Activated CD8-positive, alpha-beta memory T cell treated with anti-CD3 and anti-CD28 coated beads, Interleukin-2, amount 50 U/mL, for 1 hour (primary cell): ENCODE data around the gene HIF3A.
A peak's percentile ranks its signal among the peaks of the same experiment; 100 is the strongest.
"Not testable (repeated sequence)": the region's sequence is repeated elsewhere in the genome, so short reads cannot be mapped to it uniquely, and the experiment has no call there.

Experiments
- DNase-seq: peaks from one replicate; pipeline ENCODE4 v3.0.0-alpha.2; 2020; ENCODE audit errors: extremely low read depth

Gene HIF3A

DNA sequence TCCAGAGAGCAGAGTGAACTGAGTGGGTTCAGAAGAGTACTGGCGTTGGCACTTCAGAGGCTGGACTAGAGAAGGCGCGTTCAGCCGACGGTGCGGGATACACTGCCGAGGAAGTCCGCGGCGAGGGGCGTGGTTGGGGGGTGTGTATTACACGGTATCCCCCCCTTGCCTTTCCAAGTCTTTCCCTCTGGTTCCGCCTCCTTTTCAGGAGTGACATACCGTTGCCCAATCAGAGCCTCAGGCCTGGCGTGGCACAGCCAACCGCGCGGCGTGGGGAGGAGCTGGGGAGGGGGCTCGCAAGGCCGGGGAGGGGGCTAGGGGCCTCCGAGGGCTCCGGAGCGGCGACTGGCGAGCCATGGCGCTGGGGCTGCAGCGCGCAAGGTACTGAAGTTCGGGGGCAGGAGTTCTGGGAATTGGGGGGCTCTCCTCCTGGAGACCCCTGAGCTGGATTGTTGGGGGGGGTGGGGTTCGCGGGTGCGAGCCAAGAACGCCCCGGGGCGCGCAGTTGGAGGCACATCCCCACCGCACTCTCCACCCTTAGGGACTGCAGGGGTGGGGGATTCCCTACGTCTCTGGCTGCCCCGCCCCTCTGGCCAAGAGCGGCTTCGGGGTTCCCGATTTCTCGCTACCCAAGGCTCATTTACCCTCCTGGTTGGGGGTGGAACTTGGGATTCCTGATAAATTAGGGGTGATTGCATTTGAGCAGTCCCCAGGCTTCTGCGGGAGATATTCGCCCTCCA, at the start of gene HIF3A:
TSS of gene HIF3A (plus strand) at position 321 of the 740 bp plus-strand sequence. CDS start at position 356, 35 bp downstream.
- DNase-seq: no peak

DNA sequence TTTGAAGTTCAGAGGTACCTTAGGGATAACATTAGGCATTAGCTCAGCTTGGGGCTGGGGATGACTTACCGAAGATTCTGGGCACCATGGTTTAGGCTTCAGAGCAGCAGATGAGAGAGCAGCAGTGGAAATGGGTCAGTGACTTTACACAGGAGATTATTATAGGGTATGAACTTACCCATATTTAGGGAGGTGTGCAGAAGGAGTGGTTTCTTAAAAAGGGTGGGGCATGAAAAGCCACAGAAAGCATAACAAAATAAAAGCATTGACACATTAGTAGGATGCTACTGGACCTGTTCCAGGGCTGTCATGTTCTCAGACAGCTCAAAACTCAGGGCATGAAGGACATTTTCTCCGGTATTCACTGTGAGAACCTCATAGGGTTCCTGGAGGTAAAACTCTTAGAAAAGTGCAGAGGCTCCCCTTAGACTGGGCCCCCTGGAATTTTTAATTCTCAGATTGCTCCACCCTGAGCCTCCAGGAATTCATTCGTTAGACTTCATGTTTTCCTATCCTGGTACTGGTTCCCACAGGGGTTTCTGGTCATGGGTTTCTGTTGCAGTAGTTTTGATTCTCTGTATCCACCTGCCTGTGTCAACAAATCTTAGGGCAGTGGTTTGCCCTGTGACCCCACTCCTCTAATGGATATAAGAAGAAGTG, 46.6 kb upstream of the HIF3A start:
- DNase-seq: no peak

DNA sequence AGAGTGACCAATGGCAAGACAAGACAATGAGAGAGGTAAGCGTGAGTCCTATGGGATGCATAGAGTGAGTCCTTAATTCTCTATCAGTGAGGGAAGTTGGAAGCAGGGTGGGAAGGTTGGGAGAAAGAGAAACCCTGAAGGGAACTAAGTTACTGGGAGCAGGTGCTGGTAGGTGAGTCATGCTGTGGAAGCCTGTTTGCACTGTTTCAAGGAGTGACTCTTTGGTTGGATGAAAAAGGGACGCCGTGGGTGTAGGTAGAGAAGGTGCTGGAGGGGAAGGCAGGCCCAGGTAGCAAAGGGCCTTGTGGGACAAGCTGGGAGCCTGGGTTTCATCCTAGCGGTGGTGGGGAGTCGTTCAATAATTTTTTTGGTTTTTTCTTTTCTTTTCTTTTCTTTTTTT, 45.4 kb upstream of the HIF3A start:
- no peak for DNase-seq

DNA sequence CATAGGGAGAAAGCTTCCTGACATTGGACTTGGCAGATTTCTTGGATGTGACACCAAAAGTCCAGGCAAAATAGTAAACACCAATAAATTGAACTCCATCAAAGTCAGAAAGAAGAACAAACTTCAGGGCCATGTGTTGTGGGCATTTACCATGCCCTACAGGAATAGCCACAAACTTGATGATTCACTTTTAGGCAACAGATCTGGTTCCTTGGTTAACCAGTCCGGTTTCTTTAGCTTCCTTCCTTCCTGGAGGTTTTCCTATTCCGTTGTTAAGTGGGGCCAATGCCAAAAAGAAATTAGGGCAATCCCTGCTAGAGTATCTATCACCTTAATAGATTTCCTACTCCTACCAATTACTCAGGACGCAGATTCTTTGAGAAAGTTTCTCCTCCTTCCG, 42.1 kb upstream of the HIF3A start:
- no peak for DNase-seq

DNA sequence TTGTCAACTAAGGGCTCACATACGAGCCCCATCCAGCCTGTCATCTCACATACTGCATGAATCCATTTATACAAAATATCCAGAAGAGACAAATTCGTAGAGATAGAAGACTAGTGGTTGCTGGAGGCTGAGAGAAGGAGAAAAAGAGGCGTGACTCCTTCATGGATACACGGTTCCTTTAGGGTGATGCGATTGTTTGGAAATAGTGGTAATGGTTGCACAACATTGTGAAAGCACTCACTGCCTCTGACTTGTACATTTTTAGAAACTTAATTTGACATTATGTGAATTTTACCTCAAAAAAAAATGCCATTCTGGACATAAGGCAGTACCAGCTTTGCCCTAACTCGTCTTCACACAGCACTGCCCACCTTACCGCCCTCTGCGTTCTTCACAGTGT, 40.0 kb upstream of the HIF3A start:
- no peak for DNase-seq

DNA sequence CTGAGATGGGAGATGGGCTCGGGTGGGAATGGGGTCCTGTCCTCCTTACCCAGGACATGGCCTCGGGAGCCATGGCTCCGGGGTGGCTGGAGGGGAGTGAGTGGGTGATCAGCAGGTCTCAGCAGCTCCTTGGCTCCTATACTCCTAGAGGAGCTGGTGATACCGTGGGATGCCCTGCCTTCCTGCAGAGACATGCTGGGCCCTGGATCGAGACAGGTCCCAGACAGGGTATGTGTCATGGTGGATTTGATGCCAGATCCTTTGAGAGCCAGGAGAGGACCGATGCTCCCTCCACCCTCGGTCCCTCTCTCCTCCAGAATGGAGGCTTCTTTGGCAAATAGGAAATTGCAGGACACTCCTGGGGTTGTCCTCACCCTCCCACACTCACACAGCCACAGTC, 35.3 kb upstream of the HIF3A start:
- DNase-seq: not testable (repeated sequence)

DNA sequence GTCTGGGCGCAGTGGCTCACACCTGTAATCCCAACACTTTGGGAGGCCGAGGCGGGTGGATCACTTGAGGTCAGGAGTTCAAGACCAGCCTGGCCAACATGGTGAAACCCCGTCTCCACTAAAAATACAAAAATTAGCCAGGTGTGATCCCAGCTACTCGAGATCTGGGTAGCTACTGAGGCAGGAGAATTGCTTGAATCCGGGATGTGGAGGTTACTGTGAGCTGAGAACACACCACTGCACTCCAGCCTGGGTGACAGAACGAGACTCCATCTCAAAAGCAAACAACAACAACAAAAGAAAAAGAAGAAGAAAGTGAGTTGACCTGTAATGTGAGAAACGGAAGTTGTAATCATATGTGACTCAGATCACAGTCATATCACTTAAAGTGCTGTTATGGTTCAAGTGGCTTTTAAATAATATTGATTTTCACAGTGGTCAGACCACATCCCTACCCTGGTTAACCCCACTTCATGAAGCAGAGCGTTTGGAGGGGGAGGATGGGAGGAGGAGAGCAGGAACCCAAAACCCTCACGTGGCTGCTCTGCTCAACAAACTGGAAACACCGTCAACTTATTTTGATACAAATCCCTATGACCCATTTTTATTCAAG, 34.1 kb upstream of the HIF3A start:
- DNase-seq: peak; percentile 21

DNA sequence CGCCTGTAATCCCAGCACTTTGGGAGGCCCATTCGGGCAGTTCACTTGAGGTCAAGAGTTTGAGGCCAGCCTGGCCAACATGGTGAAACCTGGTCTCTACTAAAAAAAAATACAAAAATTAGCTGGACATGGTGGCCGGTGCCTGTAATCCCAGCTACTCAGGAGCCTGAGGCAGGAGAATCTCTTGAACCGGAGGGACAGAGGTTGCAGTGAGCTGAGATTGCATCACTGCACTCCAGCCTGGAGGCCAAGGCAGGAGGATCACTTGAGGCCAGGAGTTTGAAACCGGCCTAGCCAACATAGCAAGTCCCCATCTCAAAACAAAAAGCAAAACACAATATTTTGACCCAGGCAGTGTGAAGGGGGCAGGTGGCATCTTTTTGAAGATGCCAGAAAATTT, 32.0 kb upstream of the HIF3A start:
- not testable (repeated sequence) for DNase-seq

DNA sequence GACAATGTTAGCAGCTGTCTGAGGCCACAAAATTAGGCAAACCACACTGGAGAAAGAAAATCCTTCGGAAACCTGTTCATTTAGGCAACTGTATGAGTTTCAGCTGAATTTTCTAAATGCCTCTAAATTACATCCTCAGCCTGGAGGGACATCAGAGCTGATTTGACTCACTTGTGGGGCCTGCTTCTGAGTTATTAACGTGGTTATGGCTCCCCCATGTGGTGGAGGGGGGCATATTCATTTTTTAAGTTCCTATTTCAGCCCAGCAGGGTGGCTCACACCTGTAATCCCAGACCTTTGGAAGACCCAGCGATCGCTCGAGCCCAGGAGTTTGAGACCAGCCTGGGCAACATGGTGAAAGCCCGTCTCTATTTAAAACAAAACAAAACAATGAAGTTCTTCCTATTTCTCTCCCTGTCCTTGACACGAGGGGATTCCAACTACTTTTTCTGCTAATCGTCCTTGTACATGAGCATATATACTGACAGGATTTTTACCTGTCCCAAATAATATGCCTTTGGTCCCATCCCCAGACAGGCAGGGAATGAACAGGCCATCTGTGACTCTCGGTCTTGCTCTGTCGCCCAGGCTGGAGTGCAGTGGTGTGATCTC, 31.5 kb upstream of the HIF3A start:
- peak; percentile 39 for DNase-seq

DNA sequence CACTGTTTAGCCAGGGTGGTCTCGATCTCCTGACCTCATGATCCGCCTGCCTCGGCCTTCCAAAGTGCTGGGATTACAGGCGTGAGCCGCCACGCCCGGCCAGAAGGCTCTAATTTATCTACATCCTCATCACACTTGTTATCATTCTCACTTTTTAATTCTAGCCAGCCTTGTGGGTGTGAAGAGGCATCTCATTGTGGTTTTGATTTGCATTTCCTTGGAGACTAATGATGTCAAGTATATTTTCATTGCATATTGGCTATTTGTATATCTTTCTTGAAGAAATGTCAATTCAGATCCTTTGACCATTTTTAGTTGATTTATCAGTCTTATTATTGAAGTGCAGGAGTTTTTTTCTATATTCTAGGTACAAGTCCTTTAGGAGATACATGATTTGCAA, 27.7 kb upstream of the HIF3A start:
- no peak for DNase-seq

DNA sequence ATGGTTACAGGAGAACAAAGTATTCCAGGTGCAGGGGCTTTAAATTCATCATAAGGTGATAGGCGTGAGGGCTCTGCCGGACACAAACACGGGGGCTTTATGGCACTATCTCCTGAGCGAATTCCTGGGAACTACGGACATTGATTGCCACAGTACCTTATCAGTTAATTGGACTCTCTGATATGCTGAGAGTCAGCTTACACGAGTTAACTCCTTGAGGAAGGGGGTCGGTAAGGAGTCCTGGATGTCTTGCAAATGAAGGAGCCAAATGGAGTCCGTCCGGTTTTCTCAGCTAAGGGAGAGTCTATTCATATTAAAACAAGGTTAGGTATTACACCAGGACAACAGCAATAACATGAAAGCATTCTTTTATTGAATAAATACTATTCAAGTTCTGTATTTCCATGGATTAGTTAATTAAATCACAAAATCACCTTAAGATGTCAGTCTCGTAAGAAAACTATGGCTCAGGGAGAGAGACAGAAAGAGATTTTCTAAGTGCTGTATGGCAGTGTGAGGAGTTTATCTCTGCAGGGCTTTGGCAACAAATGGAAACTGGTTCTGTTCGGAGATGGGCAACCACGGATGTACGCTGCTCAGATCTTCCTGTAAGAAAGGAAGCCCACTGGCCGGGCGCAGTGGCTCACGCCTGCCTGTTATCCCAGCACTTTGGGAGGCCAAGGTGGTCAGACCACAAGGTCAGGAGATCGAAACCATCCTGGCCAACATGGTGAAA, 26.2 kb upstream of the HIF3A start:
- DNase-seq: no peak

DNA sequence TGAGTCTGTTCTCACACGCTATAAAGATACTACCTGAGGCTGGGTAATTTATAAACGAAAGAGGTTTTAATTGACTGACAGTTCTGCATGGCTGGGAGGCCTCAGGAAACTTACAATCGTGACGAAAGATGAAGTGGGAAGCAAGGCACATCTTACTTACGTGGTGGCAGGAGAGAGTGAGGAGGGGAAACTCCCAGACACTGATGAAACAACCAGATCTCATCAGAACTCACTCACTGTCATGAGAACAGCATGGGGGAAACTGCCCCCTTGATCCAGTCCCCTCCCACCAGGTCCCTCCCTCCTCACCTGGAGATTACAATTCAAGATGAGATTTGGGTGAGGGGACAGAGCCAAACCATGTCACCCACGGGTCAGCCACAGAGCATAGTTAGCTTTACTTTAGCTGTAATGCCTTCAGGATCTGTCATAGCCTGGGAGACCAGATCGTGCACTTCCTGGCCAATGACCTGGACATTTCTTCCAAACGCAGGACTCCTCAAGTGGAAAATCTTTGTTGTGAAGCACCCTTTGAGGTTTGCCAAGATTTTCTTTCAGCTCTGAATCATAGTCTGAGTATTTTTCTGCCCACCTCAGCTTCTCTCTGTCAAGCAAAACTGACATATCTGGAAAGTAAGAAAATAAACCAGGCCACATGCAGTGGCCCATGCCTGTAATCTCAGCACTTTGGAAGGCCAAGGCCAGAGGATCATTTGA, 25.2 kb upstream of the HIF3A start:
- DNase-seq: no peak

DNA sequence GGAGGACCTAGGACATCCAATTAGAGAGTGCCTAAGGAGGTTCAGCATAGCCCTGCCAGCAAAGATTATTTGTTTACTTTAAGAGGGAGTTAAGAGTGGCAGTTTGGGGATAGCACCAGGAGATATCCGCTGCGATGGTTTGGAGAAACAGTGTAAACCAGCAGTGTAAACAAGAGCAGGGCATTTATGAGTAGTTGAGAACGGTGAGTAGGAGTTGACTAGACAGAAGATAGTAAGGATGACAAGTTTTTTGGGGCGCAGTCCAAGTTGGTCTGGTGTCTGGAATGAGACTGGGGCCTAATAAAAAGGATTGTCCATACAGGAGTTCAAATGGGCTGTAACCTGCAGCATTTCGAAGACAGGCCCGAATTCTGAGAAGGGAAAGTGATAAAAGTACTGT, 22.9 kb upstream of the HIF3A start:
- DNase-seq: not testable (repeated sequence)

DNA sequence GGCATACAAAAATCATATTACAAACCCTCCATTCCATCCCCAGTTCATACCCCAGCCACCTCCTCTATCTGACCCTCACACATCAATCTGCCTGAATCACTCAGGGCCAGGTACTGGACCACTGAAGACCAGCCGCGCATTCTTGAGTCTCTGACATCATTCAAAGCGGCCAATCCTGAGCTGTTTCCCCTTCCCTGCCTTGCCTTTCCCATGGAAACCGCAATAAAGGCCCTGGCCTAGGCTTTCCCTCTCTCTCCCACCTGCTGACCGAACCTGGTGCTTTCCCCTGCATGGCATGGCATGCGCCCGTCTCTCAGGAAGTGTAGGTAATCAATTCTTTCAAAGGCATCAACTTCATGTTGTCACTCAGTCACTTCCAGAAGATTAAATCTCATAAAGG, 17.7 kb upstream of the HIF3A start:
- DNase-seq: no peak

DNA sequence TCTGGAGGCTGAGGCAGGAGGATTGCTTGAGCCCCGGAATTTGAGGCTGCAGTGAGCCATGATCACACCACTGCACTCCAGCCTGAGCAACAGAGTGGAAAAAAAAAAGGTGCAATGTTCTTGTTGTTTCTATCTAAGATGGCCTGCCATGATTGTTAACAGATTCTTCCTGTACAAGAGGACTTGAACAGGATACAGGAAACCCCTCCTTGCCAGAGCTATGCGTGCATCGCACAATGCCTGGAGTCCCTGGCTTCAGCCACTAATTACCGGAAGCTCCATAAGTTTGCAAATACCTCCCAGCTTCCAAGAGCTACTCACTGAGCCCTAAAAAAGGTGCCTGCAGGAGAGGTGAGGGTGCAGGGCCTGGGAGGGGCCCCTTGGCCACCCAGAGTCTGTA, 13.1 kb upstream of the HIF3A start:
- no peak for DNase-seq

DNA sequence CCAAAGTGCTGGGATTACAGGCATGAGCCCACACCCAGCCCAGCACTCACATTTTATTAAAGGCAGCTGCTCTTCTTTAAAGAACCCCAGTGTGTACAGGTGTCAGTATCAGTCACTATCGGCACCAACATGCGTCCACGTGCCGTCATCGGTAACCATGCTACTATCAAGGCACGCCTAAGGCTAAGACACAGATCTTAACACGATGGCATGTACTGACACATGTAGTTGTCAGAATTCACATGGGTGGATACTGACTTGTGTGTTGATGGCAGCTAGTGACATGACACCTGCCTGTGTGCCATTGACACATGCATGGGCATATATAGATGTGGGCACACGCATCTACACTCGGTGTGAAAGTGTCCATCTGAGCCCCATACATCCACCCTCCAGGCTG, 12.2 kb upstream of the HIF3A start:
- no peak for DNase-seq

DNA sequence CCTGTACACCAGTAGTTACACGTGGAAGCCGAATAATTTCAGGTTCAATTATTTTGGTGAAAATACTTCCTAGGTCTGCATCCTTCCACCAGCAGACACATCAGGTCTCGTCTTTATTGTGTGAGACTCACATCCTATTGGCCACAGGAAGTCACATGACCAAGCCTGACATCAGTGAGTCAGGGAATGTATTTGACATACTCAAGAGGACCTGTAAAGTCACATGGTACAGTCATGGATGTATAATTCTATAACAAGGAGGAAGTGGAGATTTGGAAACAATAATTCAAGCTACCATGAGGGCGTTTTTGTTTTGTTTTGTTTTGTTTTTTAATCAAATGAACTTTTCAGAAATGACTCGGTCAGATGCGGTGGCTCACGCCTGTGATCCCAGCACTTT, 9.3 kb upstream of the HIF3A start:
- no peak for DNase-seq

DNA sequence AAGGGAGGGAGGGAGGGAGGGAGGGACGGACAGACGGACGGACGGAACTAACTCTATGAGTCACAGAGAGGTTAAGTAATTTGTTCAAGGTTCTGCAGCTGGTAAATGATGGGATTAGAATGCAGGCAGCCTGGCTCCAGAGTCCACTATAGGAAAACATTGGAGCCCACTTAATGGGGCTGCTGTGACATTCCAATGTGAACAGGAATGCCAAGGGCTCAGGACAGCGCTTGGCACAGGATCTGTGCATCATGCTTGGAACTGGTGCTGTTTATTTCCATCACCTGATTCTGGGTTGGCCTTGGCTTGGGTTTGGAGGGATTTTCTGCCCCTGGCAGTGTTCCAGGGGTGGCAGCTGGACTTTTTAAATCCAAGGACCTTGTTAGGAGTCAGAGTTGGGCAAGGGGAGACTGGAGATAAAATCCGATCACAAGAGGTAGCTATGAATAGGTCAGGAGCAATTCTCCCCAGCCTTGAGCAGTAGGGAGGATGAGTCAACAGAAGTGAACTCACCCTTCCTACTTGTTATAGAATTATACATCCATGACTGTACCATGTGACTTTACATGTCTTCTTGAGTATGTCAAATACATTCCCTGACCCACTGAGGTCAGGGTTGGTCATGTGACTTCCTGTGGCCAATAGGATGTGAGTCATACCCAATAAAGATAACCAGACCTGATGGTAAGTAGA, 7.8 kb upstream of the HIF3A start:
- no peak for DNase-seq

DNA sequence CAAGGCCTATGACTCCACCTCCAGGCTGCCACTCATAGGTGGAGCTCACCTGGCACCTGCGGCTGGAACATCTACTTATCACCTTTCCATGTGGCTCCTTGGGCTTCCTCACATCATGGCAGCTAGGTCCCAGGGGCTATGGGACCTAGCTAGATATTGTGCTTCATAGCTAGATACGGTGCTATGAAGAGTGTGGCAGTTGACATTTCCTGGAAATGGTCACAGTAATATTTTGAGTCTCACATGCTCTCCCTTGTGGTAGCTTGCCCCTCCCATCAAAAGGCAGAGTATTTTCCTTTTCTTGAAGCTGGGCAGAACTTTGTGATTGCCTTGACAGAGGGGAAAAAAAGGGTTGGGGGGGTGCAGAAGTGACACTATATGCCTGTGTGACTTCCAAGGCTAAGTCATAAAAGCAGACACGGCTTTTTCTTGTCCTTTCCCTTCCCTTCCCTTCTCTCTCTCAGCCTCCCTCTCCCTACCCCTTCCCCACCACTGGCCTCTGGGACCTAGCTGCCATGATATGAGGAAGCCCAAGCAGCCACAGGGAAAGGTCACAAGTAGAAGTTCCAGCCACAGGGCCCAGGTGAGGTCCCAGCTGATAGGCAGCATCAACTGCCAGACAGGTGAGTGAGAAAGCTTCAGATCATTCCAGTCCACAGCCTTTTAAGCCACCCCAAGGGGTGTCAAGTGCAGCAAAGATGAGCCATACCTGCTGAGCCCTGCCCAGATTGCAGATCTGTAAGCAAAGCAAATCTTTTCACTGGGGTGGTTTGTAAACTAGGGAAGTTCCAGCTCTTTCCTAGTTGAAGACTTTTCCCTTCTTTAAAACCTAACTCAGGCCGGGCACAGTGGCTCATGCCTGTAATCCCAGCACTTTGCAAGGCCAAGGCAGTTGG, 6.9 kb upstream of the HIF3A start:
- no peak for DNase-seq

DNA sequence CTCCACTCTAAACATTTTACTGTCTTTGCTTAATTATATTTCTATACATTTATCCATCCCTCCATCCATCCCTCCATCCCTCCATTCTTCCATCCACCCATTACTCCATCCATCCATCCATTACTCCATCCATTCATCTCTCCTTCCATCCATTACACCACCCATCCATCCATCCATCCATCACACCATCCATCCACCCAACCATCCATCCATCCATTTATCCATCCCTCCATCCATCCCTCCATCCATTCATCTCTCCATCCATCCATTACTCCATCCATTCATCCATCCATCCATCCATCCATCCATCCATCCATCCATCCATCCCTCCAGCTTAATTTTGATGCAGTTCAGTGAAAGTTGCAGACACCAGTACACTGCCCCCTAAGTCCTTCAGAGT, 5.0 kb upstream of the HIF3A start:
- DNase-seq: no peak
